Suprapubic skin (tissue), 4 donors: ENCODE measurements around the gene DOK1. TPM values are rescaled to one million over a fixed set of nuclear protein-coding genes. Genes with fewer than 3 reads are reported as not detected.

Source experiments
- DNase-seq, 2 donors: peaks; one replicate each; pipeline ENCODE4 v3.0.0-alpha.2; 2019; ENCODE audit warnings: low spot score in 2 of 2
- H3K27ac ChIP-seq: fragments of 200-600 bp; sonication (generic); one replicate; pipeline ENCODE4 v1.5.1; 2019
- H3K27me3 ChIP-seq: fragments of 200-600 bp; sonication (generic); one replicate; pipeline ENCODE4 v1.5.1; 2019
- H3K36me3 ChIP-seq: fragments of 200-600 bp; sonication (generic); one replicate; pipeline ENCODE4 v1.5.1; 2019
- H3K4me1 ChIP-seq: fragments of 200-600 bp; sonication (generic); one replicate; pipeline ENCODE4 v1.5.1; 2019
- H3K4me3 ChIP-seq: fragments of 200-600 bp; sonication (generic); one replicate; pipeline ENCODE4 v1.5.1; 2019; ENCODE audit warnings: mild to moderate bottlenecking
- H3K9me3 ChIP-seq: fragments of 200-600 bp; sonication (generic); one replicate; pipeline ENCODE4 v1.5.1; 2019
- EP300 ChIP-seq: sonication (generic); formaldehyde crosslinking; IDR thresholded peaks from one replicate; pipeline ENCODE4 v1.6.1; 2017; ENCODE audit warnings: antibody characterized with exemption
- POLR2A ChIP-seq, 2 donors: fragments of 450-650 bp; IDR thresholded peaks; one replicate each; pipeline ENCODE4 v1.6.1; 2017; ENCODE audit warnings: antibody characterized with exemption in 2 of 2, mild to moderate bottlenecking in 2 of 2, moderate library complexity in 2 of 2
- POLR2AphosphoS5 ChIP-seq, 3 donors: sonication (generic); formaldehyde crosslinking; IDR thresholded peaks; one replicate each; pipeline ENCODE4 v1.6.1; 2017; ENCODE audit warnings: antibody characterized with exemption in 3 of 3
- WGBS: methylation state at CpG from one replicate; pipeline ENCODE4 v1.1.5; 2018; 5-methylcytosine and 5-hydroxymethylcytosine counted together
- total RNA-seq, 4 donors: library from RNA; depleted of rRNA; stranded (reverse); fragments of >200 nt; gene quantifications; one replicate each; pipeline ENCODE4 v1.1.0, GENCODE V29; 2016
- TF ChIP-seq, protein P1 (sequence below), 2 donors: fragments of 200-600 bp in 1 of 2; fragments of 450-650 bp in 1 of 2; sonication (generic) in 1 of 2; IDR thresholded peaks; one replicate each; pipeline ENCODE4 v1.5.1; 2016 to 2019; ENCODE audit warnings: antibody characterized with exemption in 2 of 2, mild to moderate bottlenecking in 1 of 2, moderate library complexity in 1 of 2

The DOK1 gene
- total RNA-seq, 4 donors from 2014 or later = 3.3 to 10.6 (median 5.4) TPM

DNA sequence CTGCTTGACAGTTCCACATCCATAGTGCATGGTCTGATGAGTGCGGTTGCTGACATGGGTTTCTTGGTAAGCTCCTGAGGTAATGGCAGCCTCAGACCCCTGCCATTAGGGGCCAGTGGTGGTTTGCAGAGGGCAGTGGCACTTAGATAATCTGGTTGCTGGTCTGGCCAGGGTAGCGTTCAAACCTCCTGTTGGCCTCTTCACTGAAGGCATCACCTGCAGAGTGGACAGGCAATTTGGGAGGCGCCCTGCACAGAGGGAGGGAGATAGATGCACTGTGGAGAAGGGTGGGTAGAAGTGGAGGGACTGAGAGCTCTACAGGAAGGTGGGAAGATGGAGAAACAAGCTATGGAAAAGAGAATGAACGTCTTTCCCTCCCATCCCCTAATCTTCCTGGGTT is 21.1 kb upstream of the DOK1 start:
- Histone ChIP-seq H3K9me3 (no peaks in the 10 kb centered on the region), H3K4me3 (no peak overlapping the region), H3K27ac (no peak overlapping the region), H3K36me3 (peaks cover 17% of the 10 kb centered on the region), H3K27me3 (no peaks in the 10 kb centered on the region), H3K4me1 (peaks cover 21% of the 10 kb centered on the region)
- WGBS = 86% methylated on average over 4 of the region's 4 CpGs
- DNase-seq = no peak
- TF ChIP-seq EP300 = no peak
- TF ChIP-seq, protein P1, sequence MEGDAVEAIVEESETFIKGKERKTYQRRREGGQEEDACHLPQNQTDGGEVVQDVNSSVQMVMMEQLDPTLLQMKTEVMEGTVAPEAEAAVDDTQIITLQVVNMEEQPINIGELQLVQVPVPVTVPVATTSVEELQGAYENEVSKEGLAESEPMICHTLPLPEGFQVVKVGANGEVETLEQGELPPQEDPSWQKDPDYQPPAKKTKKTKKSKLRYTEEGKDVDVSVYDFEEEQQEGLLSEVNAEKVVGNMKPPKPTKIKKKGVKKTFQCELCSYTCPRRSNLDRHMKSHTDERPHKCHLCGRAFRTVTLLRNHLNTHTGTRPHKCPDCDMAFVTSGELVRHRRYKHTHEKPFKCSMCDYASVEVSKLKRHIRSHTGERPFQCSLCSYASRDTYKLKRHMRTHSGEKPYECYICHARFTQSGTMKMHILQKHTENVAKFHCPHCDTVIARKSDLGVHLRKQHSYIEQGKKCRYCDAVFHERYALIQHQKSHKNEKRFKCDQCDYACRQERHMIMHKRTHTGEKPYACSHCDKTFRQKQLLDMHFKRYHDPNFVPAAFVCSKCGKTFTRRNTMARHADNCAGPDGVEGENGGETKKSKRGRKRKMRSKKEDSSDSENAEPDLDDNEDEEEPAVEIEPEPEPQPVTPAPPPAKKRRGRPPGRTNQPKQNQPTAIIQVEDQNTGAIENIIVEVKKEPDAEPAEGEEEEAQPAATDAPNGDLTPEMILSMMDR (IDR thresholded peaks at IDR 0.05) = no peak
- TF ChIP-seq POLR2AphosphoS5 (IDR thresholded peaks at IDR 0.05) = no peak
- TF ChIP-seq POLR2A (IDR thresholded peaks at IDR 0.05) = no peak

DNA sequence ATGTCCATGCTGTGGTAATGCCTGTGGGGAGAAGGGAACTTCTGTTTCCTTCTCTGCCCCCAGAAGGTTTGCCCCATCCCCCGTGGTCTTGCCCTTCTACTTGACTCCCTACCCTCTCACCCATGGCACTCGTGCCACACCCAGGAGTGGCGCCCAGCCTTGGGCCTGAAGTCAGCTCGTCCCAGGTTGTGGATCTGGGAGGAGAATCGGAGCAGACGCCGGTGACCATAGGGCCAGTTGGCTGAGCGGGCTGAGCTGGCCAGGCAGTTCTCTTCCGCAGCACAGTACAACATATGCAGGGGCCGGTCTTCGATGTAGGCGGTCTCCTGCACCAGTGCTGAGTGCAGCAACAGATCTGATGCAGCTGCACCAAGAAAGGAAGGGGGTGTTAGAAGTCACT is 20.1 kb upstream of the DOK1 start:
- Histone ChIP-seq H3K27me3 (no peaks in the 10 kb centered on the region), H3K27ac (no peak overlapping the region), H3K4me1 (peaks cover 14% of the 10 kb centered on the region), H3K9me3 (no peaks in the 10 kb centered on the region), H3K36me3 (peaks cover 17% of the 10 kb centered on the region), H3K4me3 (no peak overlapping the region)
- DNase-seq = no peak
- WGBS = 77% methylated on average over 12 of the region's 12 CpGs
- no peak for TF ChIP-seq POLR2A (IDR thresholded peaks at IDR 0.05)
- TF ChIP-seq EP300 = no peak
- TF ChIP-seq, protein P1 (IDR thresholded peaks at IDR 0.05) = no peak
- TF ChIP-seq POLR2AphosphoS5 (IDR thresholded peaks at IDR 0.05) = no peak

DNA sequence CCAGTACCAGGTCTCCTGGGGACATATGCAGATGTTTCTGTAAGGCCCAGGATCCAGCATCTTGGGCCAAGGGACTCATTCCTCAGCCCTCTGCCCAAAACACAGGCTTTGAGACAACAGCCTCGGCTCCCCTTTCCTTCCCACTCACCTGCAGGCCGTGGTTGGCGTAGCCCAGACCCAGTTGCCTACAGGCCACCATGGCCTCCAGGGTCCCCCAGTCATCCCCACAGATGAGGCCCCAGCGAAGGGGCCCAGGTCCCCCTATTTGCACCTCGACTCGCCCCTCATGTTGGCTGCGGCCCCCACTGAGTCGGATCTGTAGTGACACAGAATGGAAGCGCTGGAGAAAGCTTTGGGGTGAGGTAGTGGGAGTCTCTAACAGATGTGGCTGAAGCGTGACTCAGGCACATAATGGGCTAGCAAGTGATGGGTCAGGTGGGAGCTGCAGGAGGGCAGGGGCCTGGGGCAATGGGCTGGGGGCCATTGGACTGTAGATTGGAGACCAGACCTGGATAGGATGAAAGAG is 19.0 kb upstream of the DOK1 start:
- Histone ChIP-seq H3K27me3 (no peaks in the 10 kb centered on the region), H3K4me3 (no peak overlapping the region), H3K4me1 (peaks cover 15% of the 10 kb centered on the region), H3K27ac (no peak overlapping the region), H3K36me3 (peaks cover 17% of the 10 kb centered on the region), H3K9me3 (no peaks in the 10 kb centered on the region)
- no peak for DNase-seq
- TF ChIP-seq POLR2A (IDR thresholded peaks at IDR 0.05) (no peak), EP300 (no peak), POLR2AphosphoS5 (IDR thresholded peaks at IDR 0.05) (no peak)
- TF ChIP-seq, protein P1 (IDR thresholded peaks at IDR 0.05) = no peak
- 90% methylated on average over 10 of the region's 10 CpGs for WGBS

DNA sequence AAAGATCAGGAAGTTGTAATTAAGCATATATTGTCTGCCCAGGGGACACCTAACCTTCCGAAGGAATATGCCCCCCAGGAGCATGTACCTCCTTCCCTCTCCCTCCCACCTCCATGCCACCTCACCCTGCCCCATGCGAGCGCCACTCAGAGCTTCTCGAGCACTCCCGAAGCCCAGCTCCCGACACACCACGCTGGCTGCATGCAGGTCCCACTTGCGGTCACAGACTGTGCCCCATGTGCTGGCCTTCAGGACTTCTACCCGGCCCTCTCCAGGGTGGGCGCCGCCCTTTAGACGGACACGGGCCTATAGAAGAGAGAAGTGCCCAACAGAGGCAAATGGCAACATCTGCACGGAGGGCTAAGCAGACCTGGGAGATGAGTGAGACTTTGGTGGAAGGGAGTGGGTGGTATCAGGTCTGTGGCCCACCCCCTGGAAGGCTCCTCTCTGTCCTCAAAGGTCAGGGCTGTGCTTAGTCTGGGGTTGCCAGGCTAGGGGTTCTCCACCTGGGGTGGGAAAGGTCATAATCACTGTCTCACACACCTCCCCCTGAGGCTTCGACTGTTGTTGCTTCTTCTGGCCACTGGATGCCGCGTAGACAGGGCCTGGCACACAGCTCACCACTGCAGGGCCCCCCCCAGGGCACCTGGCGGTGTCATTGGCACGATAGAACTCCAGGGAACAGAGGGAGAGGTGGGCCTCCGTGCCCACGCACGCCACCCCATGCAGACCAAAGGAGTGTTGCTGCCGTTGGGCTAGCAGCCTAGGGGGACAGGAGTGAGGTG is 18.2 kb upstream of the DOK1 start:
- H3K9me3 ChIP-seq = no peaks in the 10 kb centered on the region
- no peaks in the 10 kb centered on the region for H3K27me3 ChIP-seq
- no peak overlapping the region for H3K27ac ChIP-seq
- DNase-seq = no peak
- 79% methylated on average over 23 of the region's 23 CpGs for WGBS
- peaks cover 17% of the 10 kb centered on the region for H3K36me3 ChIP-seq
- TF ChIP-seq POLR2A (IDR thresholded peaks at IDR 0.05) (no peak), POLR2AphosphoS5 (IDR thresholded peaks at IDR 0.05) (no peak), EP300 (no peak)
- TF ChIP-seq, protein P1 (IDR thresholded peaks at IDR 0.05) = no peak
- peaks cover 6% of the 10 kb centered on the region for H3K4me1 ChIP-seq
- no peak overlapping the region for H3K4me3 ChIP-seq

DNA sequence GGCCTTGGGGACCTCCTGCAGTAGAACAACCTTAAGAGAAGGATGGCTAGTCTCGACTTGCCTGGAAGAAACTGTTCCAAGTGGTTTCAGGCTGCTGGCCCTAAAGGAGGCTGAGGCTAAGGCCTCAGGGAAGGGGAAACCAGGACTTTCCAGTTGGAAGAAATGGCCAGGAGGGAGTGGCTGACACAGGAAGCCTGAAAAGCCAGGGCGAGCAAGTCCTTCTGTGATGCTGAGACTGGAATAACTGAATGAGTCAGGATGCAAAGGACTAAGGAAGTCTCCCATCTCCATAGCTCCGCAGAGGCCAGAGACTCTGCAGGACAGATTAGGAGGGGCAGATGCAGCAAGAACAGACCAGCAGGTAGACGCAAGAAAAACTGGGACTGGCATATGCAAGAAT is 17.4 kb upstream of the DOK1 start:
- H3K9me3 ChIP-seq = no peaks in the 10 kb centered on the region
- no peaks in the 10 kb centered on the region for H3K27me3 ChIP-seq
- H3K4me3 ChIP-seq = no peak overlapping the region
- DNase-seq = no peak
- H3K36me3 ChIP-seq = peaks cover 17% of the 10 kb centered on the region
- H3K27ac ChIP-seq = no peak overlapping the region
- peaks cover 2% of the 10 kb centered on the region for H3K4me1 ChIP-seq
- 44% methylated on average over 4 of the region's 4 CpGs for WGBS
- TF ChIP-seq POLR2A (IDR thresholded peaks at IDR 0.05) = no peak
